ENCODE data around the gene BMPR1A.

The BMPR1A gene

GRCh38 chr10:86747796-86748581 is 8.4 kb upstream of the BMPR1A start:
- Histone ChIP-seq H3K4me3 (ENCODE audit: severe bottlenecking) (no peak overlapping the region), H3K36me3 (ENCODE audit: low read depth) (no peaks in the 10 kb centered on the region), H3K27me3 (ENCODE audit: insufficient read depth, poor library complexity, severe bottlenecking) (no peaks in the 10 kb centered on the region), H3K9me3 (ENCODE audit: severe bottlenecking) (no peaks in the 10 kb centered on the region), H3K4me1 (ENCODE audit: insufficient read depth, poor library complexity, severe bottlenecking) (no peaks in the 10 kb centered on the region), H3K27ac (ENCODE audit: poor library complexity, severe bottlenecking) (no peak overlapping the region)
- DNase-seq (ENCODE audit: low spot score) (no peak), ATAC-seq (ENCODE audit: low read depth) (no peak)
- no peak for TF ChIP-seq CTCF (IDR thresholded peaks at IDR 0.05; ENCODE audit: poor library complexity, severe bottlenecking)

GRCh38 chr10:86749854-86750253 is 6.6 kb upstream of the BMPR1A start:
- no peak for TF ChIP-seq CTCF (IDR thresholded peaks at IDR 0.05; ENCODE audit: poor library complexity, severe bottlenecking)
- no peak overlapping the region for H3K27ac ChIP-seq (ENCODE audit: poor library complexity, severe bottlenecking)
- peaks cover 5% of the 10 kb centered on the region for H3K4me1 ChIP-seq (ENCODE audit: insufficient read depth, poor library complexity, severe bottlenecking)
- DNase-seq (ENCODE audit: low spot score) (no peak), ATAC-seq (ENCODE audit: low read depth) (no peak)
- no peaks in the 10 kb centered on the region for H3K27me3 ChIP-seq (ENCODE audit: insufficient read depth, poor library complexity, severe bottlenecking)
- no peak overlapping the region for H3K4me3 ChIP-seq (ENCODE audit: severe bottlenecking)
- no peaks in the 10 kb centered on the region for H3K36me3 ChIP-seq (ENCODE audit: low read depth)
- H3K9me3 ChIP-seq (ENCODE audit: severe bottlenecking), result no peaks in the 10 kb centered on the region

DNA sequence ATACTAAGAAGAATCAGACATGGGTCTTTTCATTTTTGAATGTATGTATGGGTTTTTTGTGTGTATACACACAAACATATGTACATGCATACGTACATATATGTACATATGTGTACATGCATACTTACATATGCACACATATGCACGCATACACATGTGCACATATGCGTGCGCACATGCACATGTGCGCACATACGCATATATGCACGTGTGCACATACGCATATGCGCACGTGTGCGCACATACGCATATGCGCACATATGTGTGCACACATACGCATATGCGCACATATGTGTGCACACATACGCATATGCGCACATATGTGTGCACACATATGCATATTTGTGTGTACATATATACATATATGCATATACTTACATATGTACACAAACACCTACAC is 4.9 kb upstream of the BMPR1A start:
- ATAC-seq (ENCODE audit: low read depth) (no peak), DNase-seq (ENCODE audit: low spot score) (no peak)
- H3K9me3 ChIP-seq (ENCODE audit: severe bottlenecking), result no peaks in the 10 kb centered on the region
- H3K27ac ChIP-seq (ENCODE audit: poor library complexity, severe bottlenecking), result no peak overlapping the region
- peaks cover 5% of the 10 kb centered on the region for H3K4me1 ChIP-seq (ENCODE audit: insufficient read depth, poor library complexity, severe bottlenecking)
- TF ChIP-seq CTCF (IDR thresholded peaks at IDR 0.05; ENCODE audit: poor library complexity, severe bottlenecking), result no peak
- H3K36me3 ChIP-seq (ENCODE audit: low read depth), result no peaks in the 10 kb centered on the region
- no peaks in the 10 kb centered on the region for H3K27me3 ChIP-seq (ENCODE audit: insufficient read depth, poor library complexity, severe bottlenecking)
- H3K4me3 ChIP-seq (ENCODE audit: severe bottlenecking), result no peak overlapping the region

GRCh38 chr10:86752311-86752710 is 4.1 kb upstream of the BMPR1A start:
- Histone ChIP-seq H3K9me3 (ENCODE audit: severe bottlenecking) (no peaks in the 10 kb centered on the region), H3K4me1 (ENCODE audit: insufficient read depth, poor library complexity, severe bottlenecking) (peaks cover 5% of the 10 kb centered on the region), H3K27ac (ENCODE audit: poor library complexity, severe bottlenecking) (no peak overlapping the region), H3K4me3 (ENCODE audit: severe bottlenecking) (no peak overlapping the region), H3K36me3 (ENCODE audit: low read depth) (no peaks in the 10 kb centered on the region), H3K27me3 (ENCODE audit: insufficient read depth, poor library complexity, severe bottlenecking) (no peaks in the 10 kb centered on the region)
- ATAC-seq (ENCODE audit: low read depth) (no peak), DNase-seq (ENCODE audit: low spot score) (no peak)
- no peak for TF ChIP-seq CTCF (IDR thresholded peaks at IDR 0.05; ENCODE audit: poor library complexity, severe bottlenecking)

DNA sequence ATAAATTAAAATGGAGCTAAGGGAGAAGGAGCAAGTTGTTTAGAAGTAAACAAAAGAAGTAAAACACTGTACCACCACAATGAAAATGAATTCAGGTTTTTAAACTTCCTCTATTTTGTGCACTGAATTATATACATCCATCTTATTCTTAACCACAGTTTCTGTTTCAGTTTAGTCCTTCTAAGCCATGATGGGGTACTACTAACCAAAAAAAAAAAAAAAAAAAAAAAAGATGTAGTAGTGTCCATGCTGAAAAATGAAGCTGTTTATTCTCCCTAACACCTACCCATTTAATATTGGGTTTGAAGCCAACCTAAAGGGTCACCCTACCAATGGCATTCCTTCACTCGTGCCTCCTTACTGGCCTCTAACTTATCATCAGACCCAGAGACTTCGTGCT is 3.4 kb upstream of the BMPR1A start:
- Histone ChIP-seq H3K27me3 (ENCODE audit: insufficient read depth, poor library complexity, severe bottlenecking) (no peaks in the 10 kb centered on the region), H3K36me3 (ENCODE audit: low read depth) (no peaks in the 10 kb centered on the region), H3K9me3 (ENCODE audit: severe bottlenecking) (no peaks in the 10 kb centered on the region), H3K27ac (ENCODE audit: poor library complexity, severe bottlenecking) (no peak overlapping the region), H3K4me3 (ENCODE audit: severe bottlenecking) (no peak overlapping the region), H3K4me1 (ENCODE audit: insufficient read depth, poor library complexity, severe bottlenecking) (peaks cover 5% of the 10 kb centered on the region)
- no peak for ATAC-seq (ENCODE audit: low read depth)
- no peak for DNase-seq (ENCODE audit: low spot score)
- TF ChIP-seq CTCF (IDR thresholded peaks at IDR 0.05; ENCODE audit: poor library complexity, severe bottlenecking), result no peak

Data from RWPE2 (cell line).